H9 (cell line): ENCODE data around the gene RNU6-9. TPM values are rescaled to one million over a fixed set of nuclear protein-coding genes. Genes with fewer than 3 reads are reported as not detected.

ENCODE experiments used
- DNase-seq: peaks from one replicate; pipeline ENCODE4 v3.0.0-alpha.2; 2017
- H2AFZ ChIP-seq: one replicate; pipeline ENCODE4 v1.6.1; 2013; ENCODE audit warnings: mild to moderate bottlenecking, low read length, control low read depth, moderate library complexity
- H2AK5ac ChIP-seq: 2 replicates; pipeline ENCODE4 v1.6.1; 2013; ENCODE audit warnings: low read length, control low read depth, mixed read lengths; ENCODE audit not compliant: insufficient read length
- H2BK120ac ChIP-seq: one replicate; pipeline ENCODE4 v1.6.1; 2013; ENCODE audit warnings: low read depth, mild to moderate bottlenecking, low read length, control low read depth, inconsistent platforms; ENCODE audit not compliant: poor library complexity, severe bottlenecking
- H2BK12ac ChIP-seq: 2 replicates; pipeline ENCODE4 v1.6.1; 2013; ENCODE audit warnings: low read length, control low read depth, mixed read lengths, low read depth; ENCODE audit not compliant: insufficient read length
- H2BK15ac ChIP-seq: 2 replicates; pipeline ENCODE4 v1.6.1; 2013; ENCODE audit warnings: low read depth, low read length, control low read depth
- H2BK20ac ChIP-seq: one replicate; pipeline ENCODE4 v1.6.1; 2013; ENCODE audit warnings: low read depth, mild to moderate bottlenecking, low read length, control low read depth, inconsistent platforms; ENCODE audit not compliant: poor library complexity, severe bottlenecking
- H2BK5ac ChIP-seq: 2 replicates; pipeline ENCODE4 v1.6.1; 2013; ENCODE audit warnings: low read length, control low read depth, mixed read lengths; ENCODE audit not compliant: insufficient read length
- H3K14ac ChIP-seq: 2 replicates; pipeline ENCODE4 v1.6.1; 2013; ENCODE audit warnings: low read length, control low read depth; ENCODE audit not compliant: insufficient read depth
- H3K18ac ChIP-seq: 2 replicates; pipeline ENCODE4 v1.6.1; 2013; ENCODE audit warnings: low read depth, mild to moderate bottlenecking, mixed read lengths, low read length, control low read depth; ENCODE audit not compliant: insufficient read length
- H3K23ac ChIP-seq: 2 replicates; pipeline ENCODE4 v1.6.1; 2013; ENCODE audit warnings: low read length, control low read depth, mixed read lengths, low read depth; ENCODE audit not compliant: insufficient read length
- H3K23me2 ChIP-seq: 2 replicates; pipeline ENCODE4 v1.6.1; 2013; ENCODE audit warnings: low read depth, mild to moderate bottlenecking, mixed read lengths, low read length, control low read depth; ENCODE audit not compliant: insufficient read length, poor library complexity, severe bottlenecking
- H3K27ac ChIP-seq: 2 replicates; pipeline ENCODE4 v1.5.1; 2013; ENCODE audit warnings: low read length, control low read depth, mixed read lengths, low read depth; ENCODE audit not compliant: insufficient read length
- H3K27me3 ChIP-seq: 2 replicates; pipeline ENCODE4 v1.6.1; 2013; ENCODE audit warnings: low read length, control low read depth, inconsistent platforms; ENCODE audit not compliant: insufficient read depth
- H3K4ac ChIP-seq: 2 replicates; pipeline ENCODE4 v1.6.1; 2013; ENCODE audit warnings: low read depth, mild to moderate bottlenecking, control low read depth, inconsistent platforms, low read length, moderate library complexity
- H3K4me1 ChIP-seq: 2 replicates; pipeline ENCODE4 v1.6.1; 2013; ENCODE audit warnings: low read length, control low read depth, inconsistent platforms; ENCODE audit not compliant: insufficient read depth
- H3K4me2 ChIP-seq: 2 replicates; pipeline ENCODE4 v1.6.1; 2013; ENCODE audit warnings: low read length, control low read depth, mixed read lengths; ENCODE audit not compliant: insufficient read length, insufficient read depth
- H3K56ac ChIP-seq: 2 replicates; pipeline ENCODE4 v1.6.1; 2013; ENCODE audit warnings: low read depth, mild to moderate bottlenecking, mixed read lengths, low read length, control low read depth; ENCODE audit not compliant: insufficient read length
- H3K79me1 ChIP-seq: 2 replicates; pipeline ENCODE4 v1.6.1; 2013; ENCODE audit warnings: low read depth, mild to moderate bottlenecking, moderate library complexity, low read length, control low read depth, inconsistent platforms; ENCODE audit not compliant: insufficient read depth, poor library complexity, severe bottlenecking
- H3K79me2 ChIP-seq: 2 replicates; pipeline ENCODE4 v1.6.1; 2013; ENCODE audit warnings: low read length, control low read depth, inconsistent platforms; ENCODE audit not compliant: insufficient read depth
- H3K9ac ChIP-seq: 2 replicates; pipeline ENCODE4 v1.6.1; 2013; ENCODE audit warnings: low read length, control low read depth, mixed read lengths; ENCODE audit not compliant: insufficient read length; ENCODE audit errors: extremely low read depth
- H3K9me3 ChIP-seq: one replicate; pipeline ENCODE4 v1.6.1; 2013; ENCODE audit warnings: low read depth, low read length, inconsistent platforms; ENCODE audit not compliant: control insufficient read depth
- H3T11ph ChIP-seq: one replicate; pipeline ENCODE4 v1.6.1; 2013; ENCODE audit warnings: mild to moderate bottlenecking, low read length, control low read depth, inconsistent platforms
- H4K20me1 ChIP-seq: one replicate; pipeline ENCODE4 v1.6.1; 2013; ENCODE audit not compliant: control insufficient read depth, insufficient read length, insufficient read depth
- H4K5ac ChIP-seq: 2 replicates; pipeline ENCODE4 v1.6.1; 2013; ENCODE audit warnings: low read depth, mild to moderate bottlenecking, mixed read lengths, low read length, control low read depth; ENCODE audit not compliant: insufficient read length
- H4K8ac ChIP-seq: replicated peaks from 2 replicates; pipeline ENCODE4 v1.6.1; 2013; ENCODE audit warnings: low read length, control low read depth, mixed read lengths, low read depth; ENCODE audit not compliant: insufficient read length
- H4K91ac ChIP-seq: 2 replicates; pipeline ENCODE4 v1.6.1; 2013; ENCODE audit warnings: low read depth, mild to moderate bottlenecking, moderate library complexity, mixed read lengths, low read length, control low read depth; ENCODE audit not compliant: insufficient read length
- H3K27ac Mint-ChIP-seq, 3 experiments: 2 replicates in 2 of 3; 3 replicates in 1 of 3; pipeline ENCODE4 v1.8.0; 2020 to 2021; ENCODE audit warnings: mixed read lengths in 3 of 3, mild to moderate bottlenecking in 1 of 3, moderate library complexity in 1 of 3
- H3K27me3 Mint-ChIP-seq: 2 replicates; pipeline ENCODE4 v1.8.0; 2021; ENCODE audit warnings: low read depth, mild to moderate bottlenecking, moderate library complexity, mixed read lengths
- H3K36me3 Mint-ChIP-seq, 3 experiments: 2 replicates in 2 of 3; 3 replicates in 1 of 3; pipeline ENCODE4 v1.8.0; 2020 to 2021; ENCODE audit warnings: low read depth in 3 of 3, mixed read lengths in 3 of 3; ENCODE audit not compliant: insufficient read depth in 1 of 3
- H3K4me1 Mint-ChIP-seq, 2 experiments: 2 replicates each; pipeline ENCODE4 v1.8.0; 2020; ENCODE audit warnings: mixed read lengths in 2 of 2
- H3K4me3 Mint-ChIP-seq, 2 experiments: 2 replicates in 1 of 2; 3 replicates in 1 of 2; pipeline ENCODE4 v1.8.0; 2020 to 2021; ENCODE audit warnings: mild to moderate bottlenecking in 2 of 2, mixed read lengths in 2 of 2, moderate library complexity in 1 of 2
- H3K9me3 Mint-ChIP-seq, 2 experiments: 2 replicates in 1 of 2; 3 replicates in 1 of 2; pipeline ENCODE4 v1.8.0; 2020; ENCODE audit warnings: mild to moderate bottlenecking in 2 of 2, mixed read lengths in 2 of 2, moderate library complexity in 1 of 2
- WGBS: extraction: QIAGEN DNeasy Blood & Tissue Kit; methylation state at CpG from one replicate; pipeline ENCODE4 v1.1.7; 2013; ENCODE audit warnings: missing lambda C conversion rate, low lambda C conversion rate, mixed read lengths; ENCODE audit not compliant: insufficient read length; ENCODE audit errors: extremely low coverage; 5-methylcytosine and 5-hydroxymethylcytosine counted together
- total RNA-seq: library from RNA; stranded (reverse); gene quantifications from 2 replicates; pipeline ENCODE4 v1.2.1, GENCODE V29; 2021
- TF ChIP-seq, protein P1 (sequence below): fragments of 200-600 bp; sonication (generic); conservative IDR thresholded peaks from 3 replicates; pipeline ENCODE4 v1.8.0; 2021; ENCODE audit warnings: antibody characterized with exemption, mild to moderate bottlenecking

Gene RNU6-9
- total RNA-seq, 1 experiment from 2014 or later, result not detected

- no peak overlapping the region for H4K5ac ChIP-seq
Observed at GRCh38 chr19:925087-925525, 31.8 kb downstream of the RNU6-9 start.

More at GRCh38 chr19:925087-925525, 31.8 kb downstream of the RNU6-9 start:
- H2BK12ac ChIP-seq, result no peak overlapping the region
- H4K8ac ChIP-seq, result no peak overlapping the region
- no peak overlapping the region for H2BK5ac ChIP-seq
- TF ChIP-seq, protein P1, sequence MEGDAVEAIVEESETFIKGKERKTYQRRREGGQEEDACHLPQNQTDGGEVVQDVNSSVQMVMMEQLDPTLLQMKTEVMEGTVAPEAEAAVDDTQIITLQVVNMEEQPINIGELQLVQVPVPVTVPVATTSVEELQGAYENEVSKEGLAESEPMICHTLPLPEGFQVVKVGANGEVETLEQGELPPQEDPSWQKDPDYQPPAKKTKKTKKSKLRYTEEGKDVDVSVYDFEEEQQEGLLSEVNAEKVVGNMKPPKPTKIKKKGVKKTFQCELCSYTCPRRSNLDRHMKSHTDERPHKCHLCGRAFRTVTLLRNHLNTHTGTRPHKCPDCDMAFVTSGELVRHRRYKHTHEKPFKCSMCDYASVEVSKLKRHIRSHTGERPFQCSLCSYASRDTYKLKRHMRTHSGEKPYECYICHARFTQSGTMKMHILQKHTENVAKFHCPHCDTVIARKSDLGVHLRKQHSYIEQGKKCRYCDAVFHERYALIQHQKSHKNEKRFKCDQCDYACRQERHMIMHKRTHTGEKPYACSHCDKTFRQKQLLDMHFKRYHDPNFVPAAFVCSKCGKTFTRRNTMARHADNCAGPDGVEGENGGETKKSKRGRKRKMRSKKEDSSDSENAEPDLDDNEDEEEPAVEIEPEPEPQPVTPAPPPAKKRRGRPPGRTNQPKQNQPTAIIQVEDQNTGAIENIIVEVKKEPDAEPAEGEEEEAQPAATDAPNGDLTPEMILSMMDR, result no peak
- no peaks in the 10 kb centered on the region; the same call in 1 of the 2 replicates for H3K79me2 ChIP-seq
- peaks cover 5 to 18% of the 10 kb centered on the region in 2 experiments for H3K4me1 Mint-ChIP-seq
- H3K14ac ChIP-seq, result peak overlapping the region; percentile 73; the same call in 1 of the 2 replicates
- no peak overlapping the region for H2BK15ac ChIP-seq
- WGBS, result no CpG with 5 or more reads among the region's 39 CpGs
- no peak overlapping the region for H3K56ac ChIP-seq
- 0 out of 7 replicates have a peak overlapping the region, but pooled peaks of 1 of the 3 experiments have one; percentile 34 for H3K27ac Mint-ChIP-seq
- H3K18ac ChIP-seq, result peak overlapping the region; percentile 59
- H3K36me3 Mint-ChIP-seq, result peaks cover 6 to 11% (median 9%) of the 10 kb centered on the region in 3 experiments
- H3K23ac ChIP-seq, result no peak overlapping the region
- no peak overlapping the region for H3K9ac ChIP-seq
- H3K4me1 ChIP-seq, result no peaks in the 10 kb centered on the region
- H2BK120ac ChIP-seq, result no peak overlapping the region
- H3K4me3 Mint-ChIP-seq, result peak overlapping the region; percentile 67 to 80
- no peak overlapping the region for H2AK5ac ChIP-seq
- H3K27me3 ChIP-seq, result peaks cover 8% of the 10 kb centered on the region; the same call in 1 of the 2 replicates
- H3K27ac ChIP-seq, result no peak overlapping the region
- H3K9me3 ChIP-seq, result no peaks in the 10 kb centered on the region
- H3K27me3 Mint-ChIP-seq, result peaks cover 25% of the 10 kb centered on the region
- H3K9me3 Mint-ChIP-seq, result no peaks in the 10 kb centered on the region; a peak in 1 of 5 replicates
- H4K20me1 ChIP-seq, result no peaks in the 10 kb centered on the region
- peak overlapping the region; percentile 67 for H3K4me2 ChIP-seq
- H4K91ac ChIP-seq, result no peak overlapping the region
- no peak overlapping the region for H2AFZ ChIP-seq
- no peaks in the 10 kb centered on the region for H3K79me1 ChIP-seq
- H3K4ac ChIP-seq, result no peak overlapping the region
- DNase-seq, result peak; percentile 66
- peaks cover 3% of the 10 kb centered on the region for H3K23me2 ChIP-seq
- no peak overlapping the region for H3T11ph ChIP-seq
- no peak overlapping the region for H2BK20ac ChIP-seq
